Sigmoid colon (tissue), 4 donors: ENCODE measurements around the gene RELB.

ENCODE experiments used
- EP300 ChIP-seq, 4 donors: sonication (generic); formaldehyde crosslinking; IDR thresholded peaks; one replicate each; pipeline ENCODE4 v1.6.1; 2017; ENCODE audit warnings: antibody characterized with exemption in 4 of 4
- POLR2A ChIP-seq, 2 donors: fragments of 450-650 bp; IDR thresholded peaks; one replicate each; pipeline ENCODE4 v1.6.1; 2016; ENCODE audit warnings: antibody characterized with exemption in 2 of 2, mild to moderate bottlenecking in 2 of 2, moderate library complexity in 2 of 2
- POLR2AphosphoS5 ChIP-seq, 4 donors: sonication (generic); formaldehyde crosslinking; IDR thresholded peaks; one replicate each; pipeline ENCODE4 v1.6.1; 2017; ENCODE audit warnings: antibody characterized with exemption in 4 of 4
- TF ChIP-seq, protein P1 (sequence below), 4 experiments: fragments of 450-650 bp in 3 of 4; fragments of 200-600 bp in 1 of 4; IDR thresholded peaks; one replicate each; pipeline ENCODE4 v1.5.1; 2016 to 2019; ENCODE audit warnings: antibody characterized with exemption in 4 of 4, mild to moderate bottlenecking in 3 of 4, moderate library complexity in 2 of 4

DNA sequence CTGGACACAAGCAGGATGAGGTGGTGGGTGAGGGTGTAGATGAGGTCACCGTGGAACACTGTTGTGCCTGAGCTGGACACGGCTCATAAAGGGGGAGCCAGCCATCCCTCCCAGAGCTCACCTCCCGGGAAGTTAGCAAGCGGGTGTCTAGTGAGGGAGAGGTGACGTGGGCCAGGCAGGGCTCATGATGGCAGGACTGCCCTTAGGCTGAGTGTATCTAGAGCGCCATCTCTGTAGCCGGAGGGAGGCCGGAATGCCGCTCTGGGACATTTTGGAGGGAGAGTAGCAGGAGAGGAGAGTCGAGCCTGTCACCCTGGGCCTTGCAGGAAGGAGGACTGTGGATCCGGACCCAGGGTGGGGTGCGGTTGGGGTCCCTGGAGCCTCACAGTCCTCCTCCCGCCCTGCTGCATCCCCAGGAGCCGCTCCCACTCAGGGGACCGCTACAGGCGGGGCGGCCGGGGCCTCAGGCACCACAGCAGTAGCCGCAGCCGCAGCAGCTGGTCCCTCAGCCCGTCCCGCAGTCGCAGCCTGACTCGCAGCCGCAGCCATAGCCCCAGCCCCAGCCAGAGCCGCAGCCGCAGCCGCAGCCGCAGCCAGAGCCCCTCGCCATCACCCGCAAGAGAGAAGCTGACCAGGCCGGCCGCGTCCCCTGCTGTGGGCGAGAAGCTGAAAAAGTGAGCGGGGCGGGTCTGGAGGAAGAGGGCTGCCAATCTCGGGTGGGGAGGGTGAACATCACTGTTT, 65.8 kb downstream of the RELB start:
- TF ChIP-seq POLR2A (IDR thresholded peaks at IDR 0.05) (no peak), POLR2AphosphoS5 (IDR thresholded peaks at IDR 0.05) (no peak), EP300 (IDR thresholded peaks at IDR 0.05) (no peak)
- TF ChIP-seq, protein P1, sequence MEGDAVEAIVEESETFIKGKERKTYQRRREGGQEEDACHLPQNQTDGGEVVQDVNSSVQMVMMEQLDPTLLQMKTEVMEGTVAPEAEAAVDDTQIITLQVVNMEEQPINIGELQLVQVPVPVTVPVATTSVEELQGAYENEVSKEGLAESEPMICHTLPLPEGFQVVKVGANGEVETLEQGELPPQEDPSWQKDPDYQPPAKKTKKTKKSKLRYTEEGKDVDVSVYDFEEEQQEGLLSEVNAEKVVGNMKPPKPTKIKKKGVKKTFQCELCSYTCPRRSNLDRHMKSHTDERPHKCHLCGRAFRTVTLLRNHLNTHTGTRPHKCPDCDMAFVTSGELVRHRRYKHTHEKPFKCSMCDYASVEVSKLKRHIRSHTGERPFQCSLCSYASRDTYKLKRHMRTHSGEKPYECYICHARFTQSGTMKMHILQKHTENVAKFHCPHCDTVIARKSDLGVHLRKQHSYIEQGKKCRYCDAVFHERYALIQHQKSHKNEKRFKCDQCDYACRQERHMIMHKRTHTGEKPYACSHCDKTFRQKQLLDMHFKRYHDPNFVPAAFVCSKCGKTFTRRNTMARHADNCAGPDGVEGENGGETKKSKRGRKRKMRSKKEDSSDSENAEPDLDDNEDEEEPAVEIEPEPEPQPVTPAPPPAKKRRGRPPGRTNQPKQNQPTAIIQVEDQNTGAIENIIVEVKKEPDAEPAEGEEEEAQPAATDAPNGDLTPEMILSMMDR (IDR thresholded peaks at IDR 0.05), result no peak
